GM12874 (cell line): ENCODE results near the gene FAM181B.

Source experiments
- TF ChIP-seq, protein P1 (sequence below): IDR thresholded peaks from 2 replicates; pipeline ENCODE4 v1.5.1; 2011; ENCODE audit warnings: low read depth, mild to moderate bottlenecking, control low read depth, low read length, moderate library complexity; ENCODE audit not compliant: insufficient read depth

Gene FAM181B

DNA sequence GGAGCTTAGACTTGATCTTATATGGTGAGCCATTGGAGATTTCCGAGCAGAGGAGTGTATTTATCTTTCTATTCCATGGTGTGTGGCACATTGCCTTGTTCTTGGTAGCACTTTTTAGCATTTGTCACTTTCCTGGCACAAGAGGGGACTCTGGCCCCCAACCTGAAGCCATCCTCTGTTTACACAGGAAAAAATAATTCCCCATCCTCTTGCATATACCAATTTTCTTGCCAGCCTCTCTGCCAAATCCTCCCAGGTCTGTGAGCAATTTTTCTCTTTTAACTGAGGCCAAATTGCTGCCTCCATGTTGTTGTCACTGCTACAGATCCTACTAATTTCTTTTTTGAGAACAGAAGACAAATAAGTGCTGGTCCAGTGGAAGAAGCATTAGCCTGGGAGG lies 20.3 kb upstream of the FAM181B start:
- TF ChIP-seq, protein P1, sequence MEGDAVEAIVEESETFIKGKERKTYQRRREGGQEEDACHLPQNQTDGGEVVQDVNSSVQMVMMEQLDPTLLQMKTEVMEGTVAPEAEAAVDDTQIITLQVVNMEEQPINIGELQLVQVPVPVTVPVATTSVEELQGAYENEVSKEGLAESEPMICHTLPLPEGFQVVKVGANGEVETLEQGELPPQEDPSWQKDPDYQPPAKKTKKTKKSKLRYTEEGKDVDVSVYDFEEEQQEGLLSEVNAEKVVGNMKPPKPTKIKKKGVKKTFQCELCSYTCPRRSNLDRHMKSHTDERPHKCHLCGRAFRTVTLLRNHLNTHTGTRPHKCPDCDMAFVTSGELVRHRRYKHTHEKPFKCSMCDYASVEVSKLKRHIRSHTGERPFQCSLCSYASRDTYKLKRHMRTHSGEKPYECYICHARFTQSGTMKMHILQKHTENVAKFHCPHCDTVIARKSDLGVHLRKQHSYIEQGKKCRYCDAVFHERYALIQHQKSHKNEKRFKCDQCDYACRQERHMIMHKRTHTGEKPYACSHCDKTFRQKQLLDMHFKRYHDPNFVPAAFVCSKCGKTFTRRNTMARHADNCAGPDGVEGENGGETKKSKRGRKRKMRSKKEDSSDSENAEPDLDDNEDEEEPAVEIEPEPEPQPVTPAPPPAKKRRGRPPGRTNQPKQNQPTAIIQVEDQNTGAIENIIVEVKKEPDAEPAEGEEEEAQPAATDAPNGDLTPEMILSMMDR = no peak

DNA sequence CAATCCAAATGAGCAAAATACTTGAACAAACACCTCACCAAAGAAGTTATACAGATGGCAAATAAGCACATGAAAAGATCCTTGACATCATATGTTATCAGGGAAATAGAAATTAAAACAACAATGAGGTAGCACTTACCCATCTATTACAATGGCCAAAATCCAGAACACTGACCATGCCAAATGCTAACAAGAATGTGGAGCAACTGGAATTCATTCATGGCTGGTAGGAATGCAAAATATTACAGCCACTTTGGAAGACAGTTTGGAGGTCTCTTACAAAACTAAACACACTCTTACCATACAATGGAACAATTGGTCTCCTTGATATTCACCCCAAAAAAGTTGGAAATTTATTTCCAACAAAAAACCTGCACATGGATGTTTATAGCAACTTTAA lies 19.1 kb upstream of the FAM181B start:
- TF ChIP-seq, protein P1 = no peak

DNA sequence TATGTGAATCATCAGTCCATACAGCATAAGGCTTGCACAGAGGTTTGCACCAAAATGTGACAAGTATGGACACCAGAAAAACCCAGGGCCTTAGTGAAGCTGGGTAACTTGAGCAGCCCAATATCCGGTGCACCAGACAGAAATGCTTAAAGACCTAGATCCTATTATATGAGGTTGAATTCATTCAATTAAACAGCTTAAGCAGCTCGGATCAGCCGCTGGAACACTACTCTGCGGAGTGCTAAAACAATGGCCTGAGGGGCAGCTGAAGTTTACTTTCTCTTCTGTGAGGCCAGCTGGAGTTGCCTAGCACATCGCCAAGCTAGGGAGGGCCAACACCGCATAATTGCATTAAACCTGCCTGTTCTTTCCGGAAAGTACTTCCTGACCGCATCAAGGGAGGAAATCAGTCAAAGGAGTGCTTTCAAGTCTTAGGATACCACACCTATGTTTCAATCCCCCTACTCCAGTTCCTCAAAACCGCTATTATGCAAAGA lies 17.0 kb upstream of the FAM181B start:
- TF ChIP-seq, protein P1 = no peak

DNA sequence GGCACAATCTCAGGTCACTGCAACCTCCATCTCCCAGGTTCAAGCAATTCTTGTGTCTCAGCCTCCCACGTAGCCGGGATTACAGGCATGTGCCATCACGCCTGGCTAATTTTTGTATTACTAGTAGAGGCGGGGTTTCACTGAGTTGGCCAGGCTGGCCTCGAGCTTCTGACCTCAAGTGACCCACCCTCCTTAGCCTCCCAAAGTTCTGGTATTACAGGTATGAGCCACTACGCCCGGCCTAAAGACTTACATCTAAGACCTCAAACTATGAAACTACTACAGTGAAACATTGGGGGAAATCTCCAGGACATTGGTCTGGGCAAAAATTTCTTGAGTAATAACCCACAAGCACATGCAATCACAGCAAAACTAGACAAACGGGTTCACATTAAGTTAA lies 13.8 kb upstream of the FAM181B start:
- TF ChIP-seq, protein P1 = no peak

DNA sequence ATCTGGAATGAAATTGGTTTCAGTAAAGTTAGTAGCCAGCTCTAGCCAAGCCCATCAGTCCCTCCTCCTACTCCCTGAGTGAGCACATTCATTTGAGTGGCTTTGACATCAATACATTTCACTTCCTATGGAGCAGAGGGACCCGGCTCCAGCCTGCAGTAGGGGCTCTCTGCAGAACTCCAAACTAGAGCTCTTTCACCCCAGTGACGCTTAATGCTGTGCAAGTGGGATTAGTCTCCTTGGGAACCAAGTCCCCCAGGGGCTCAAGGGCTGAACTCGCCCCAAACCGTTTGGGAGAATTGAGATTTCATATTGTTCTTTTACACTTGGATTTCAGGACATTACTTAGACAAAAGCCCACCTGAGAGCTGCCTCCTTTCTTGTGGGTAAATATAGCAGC lies 4.4 kb upstream of the FAM181B start:
- TF ChIP-seq, protein P1 = no peak

DNA sequence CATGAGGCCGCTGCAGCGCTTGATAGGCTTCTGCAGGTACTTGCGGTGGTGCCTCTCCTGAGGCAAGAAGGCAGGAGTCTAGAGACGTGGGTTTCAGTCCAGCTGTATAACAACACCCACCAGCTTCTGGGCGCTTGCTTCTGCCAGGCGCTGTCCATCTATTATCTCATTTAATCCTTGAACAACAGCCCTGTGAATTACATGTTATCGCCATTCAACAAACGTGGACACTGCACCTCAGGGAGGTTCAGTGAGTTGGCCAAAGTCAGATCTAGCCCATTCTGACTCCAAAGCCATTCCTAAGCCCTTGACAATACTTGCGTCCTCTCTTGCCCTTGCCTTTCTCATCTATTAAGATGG lies 436 bp upstream of the FAM181B start:
- TF ChIP-seq, protein P1 = no peak

DNA sequence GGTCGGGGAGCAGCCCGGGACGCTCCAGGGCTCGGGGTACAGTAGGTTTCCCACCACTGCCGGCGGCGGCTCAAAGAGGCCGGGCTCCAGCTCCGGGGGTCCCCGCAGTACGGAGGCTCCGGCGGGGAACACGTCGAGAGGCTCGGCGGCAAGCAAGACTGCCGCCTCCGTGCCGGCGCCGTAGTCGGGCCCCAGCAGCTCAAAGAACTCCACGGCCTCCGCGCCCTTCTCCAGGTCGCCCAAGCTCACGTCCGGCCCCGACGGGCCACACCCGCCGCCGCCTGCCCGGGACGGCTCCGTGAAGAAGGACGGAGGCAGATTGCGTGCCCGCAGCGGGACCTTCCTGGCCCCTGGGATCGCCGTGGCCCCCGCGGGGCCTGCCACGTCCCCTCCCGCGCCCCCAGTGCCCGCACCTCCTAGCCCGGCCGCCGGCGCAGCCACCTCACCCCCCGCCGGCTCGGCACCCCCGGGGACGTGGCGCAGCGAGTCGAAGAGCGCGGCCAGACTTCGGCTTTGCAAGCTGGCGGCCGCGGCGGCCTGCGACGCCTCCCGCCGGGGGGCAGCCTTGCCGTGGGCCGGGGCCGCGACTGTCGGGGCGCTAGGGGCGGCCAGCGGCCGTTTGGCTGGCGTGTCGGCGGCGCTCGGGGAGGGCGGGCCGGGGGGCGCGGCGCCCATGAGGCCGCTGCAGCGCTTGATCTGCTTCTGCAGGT lies 775 bp downstream of the FAM181B start:
- TF ChIP-seq, protein P1 = no peak
